BLaER1 (cell line): Measurements from ENCODE around the gene FLT3.
"Not testable (repeated sequence)": the region's sequence is repeated elsewhere in the genome, so short reads cannot be mapped to it uniquely, and the experiment has no call there.

ENCODE experiments used
- H3K27ac ChIP-seq: shearing (Covaris generic); formaldehyde crosslinking; 2 replicates; pipeline ENCODE4 v1.8.1; 2022
- H3K27me3 ChIP-seq: shearing (Covaris generic); formaldehyde crosslinking; 2 replicates; pipeline ENCODE4 v1.8.1; 2022
- H3K36me3 ChIP-seq: shearing (Covaris generic); formaldehyde crosslinking; 2 replicates; pipeline ENCODE4 v1.8.1; 2022
- H3K4me1 ChIP-seq: shearing (Covaris generic); formaldehyde crosslinking; 2 replicates; pipeline ENCODE4 v1.8.1; 2022
- H3K4me2 ChIP-seq: shearing (Covaris generic); formaldehyde crosslinking; 2 replicates; pipeline ENCODE4 v1.8.1; 2022
- H3K4me3 ChIP-seq: shearing (Covaris generic); formaldehyde crosslinking; 2 replicates; pipeline ENCODE4 v1.8.1; 2022
- H3K9ac ChIP-seq: shearing (Covaris generic); formaldehyde crosslinking; 2 replicates; pipeline ENCODE4 v1.8.1; 2022
- H3K9me3 ChIP-seq: shearing (Covaris generic); formaldehyde crosslinking; 2 replicates; pipeline ENCODE4 v1.8.1; 2022
- H4K20me1 ChIP-seq: shearing (Covaris generic); formaldehyde crosslinking; 2 replicates; pipeline ENCODE4 v1.8.1; 2022
- Cebpa-rat ChIP-seq: shearing (Covaris generic); IDR thresholded peaks from 2 replicates; pipeline ENCODE4 v1.8.1; 2022

The FLT3 gene

GRCh38 chr13:27969082-27969865, 131.1 kb downstream of the FLT3 start, which contains the start of gene CDX2:
Gene CDX2, minus strand, starts transcription at chr13:27969315. Its CDS starts 309 bp downstream, at chr13:27969006.
- no peaks in the 10 kb centered on the region; the same call in 1 of the 2 replicates for H3K4me1 ChIP-seq
- H3K9me3 ChIP-seq: peaks cover 19% of the 10 kb centered on the region
- H3K4me2 ChIP-seq: no peak within 1 kb of the TSS
- H3K27ac ChIP-seq: no peak within 1 kb of the TSS
- H3K4me3 ChIP-seq: peak within 1 kb of the TSS; percentile 22; the same call in 1 of the 2 replicates
- peaks cover 82% of the 10 kb centered on the region for H4K20me1 ChIP-seq
- H3K9ac ChIP-seq: no peak within 1 kb of the TSS
- no peak for TF ChIP-seq Cebpa-rat
- H3K27me3 ChIP-seq: peaks cover 100% of the 10 kb centered on the region
- no peaks in the 10 kb centered on the region for H3K36me3 ChIP-seq

GRCh38 chr13:27968316-27969081, 131.9 kb downstream of the FLT3 start:
- peaks cover 100% of the 10 kb centered on the region for H3K27me3 ChIP-seq
- H3K27ac ChIP-seq: no peak overlapping the region
- H3K4me2 ChIP-seq: no peak overlapping the region
- H4K20me1 ChIP-seq: peaks cover 88% of the 10 kb centered on the region
- H3K9me3 ChIP-seq: peaks cover 19% of the 10 kb centered on the region
- no peaks in the 10 kb centered on the region; the same call in 1 of the 2 replicates for H3K4me1 ChIP-seq
- no peaks in the 10 kb centered on the region for H3K36me3 ChIP-seq
- H3K4me3 ChIP-seq: peak overlapping the region; percentile 22; the same call in 1 of the 2 replicates
- no peak overlapping the region for H3K9ac ChIP-seq
- no peak for TF ChIP-seq Cebpa-rat

GRCh38 chr13:27967736-27968315, 132.6 kb downstream of the FLT3 start:
- Histone ChIP-seq H3K9me3 (peaks cover 19% of the 10 kb centered on the region), H3K4me2 (no peak overlapping the region), H3K4me1 (no peaks in the 10 kb centered on the region; the same call in 1 of the 2 replicates), H3K27ac (no peak overlapping the region), H3K4me3 (no peak overlapping the region), H3K27me3 (peaks cover 100% of the 10 kb centered on the region), H3K9ac (no peak overlapping the region), H4K20me1 (peaks cover 91% of the 10 kb centered on the region), H3K36me3 (no peaks in the 10 kb centered on the region)
- no peak for TF ChIP-seq Cebpa-rat

GRCh38 chr13:27967203-27967735, 133.1 kb downstream of the FLT3 start:
- Histone ChIP-seq H3K27me3 (peaks cover 100% of the 10 kb centered on the region), H3K9me3 (peaks cover 19% of the 10 kb centered on the region), H4K20me1 (peaks cover 91% of the 10 kb centered on the region), H3K27ac (no peak overlapping the region), H3K9ac (no peak overlapping the region), H3K4me1 (no peaks in the 10 kb centered on the region; the same call in 1 of the 2 replicates), H3K4me3 (no peak overlapping the region), H3K4me2 (0 out of 2 replicates have a peak overlapping the region, but pooled peaks have one; percentile 7), H3K36me3 (no peaks in the 10 kb centered on the region)
- TF ChIP-seq Cebpa-rat: no peak

- 0 out of 2 replicates have a peak overlapping the region, but pooled peaks have one; percentile 7 for H3K4me2 ChIP-seq
- peaks cover 19% of the 10 kb centered on the region for H3K9me3 ChIP-seq
- TF ChIP-seq Cebpa-rat: no peak
- no peaks in the 10 kb centered on the region; the same call in 1 of the 2 replicates for H3K4me1 ChIP-seq
- H4K20me1 ChIP-seq: peaks cover 92% of the 10 kb centered on the region
- no peak overlapping the region for H3K9ac ChIP-seq
- peaks cover 100% of the 10 kb centered on the region for H3K27me3 ChIP-seq
- H3K27ac ChIP-seq: no peak overlapping the region
- no peaks in the 10 kb centered on the region for H3K36me3 ChIP-seq
- no peak overlapping the region for H3K4me3 ChIP-seq
Measured at GRCh38 chr13:27966641-27967202, 133.7 kb downstream of the FLT3 start.

- Histone ChIP-seq H3K9me3 (peaks cover 19% of the 10 kb centered on the region), H3K27me3 (peaks cover 100% of the 10 kb centered on the region), H3K9ac (no peak overlapping the region), H3K4me3 (no peak overlapping the region), H3K4me2 (no peak overlapping the region), H3K4me1 (no peaks in the 10 kb centered on the region; the same call in 1 of the 2 replicates), H3K27ac (no peak overlapping the region), H4K20me1 (peaks cover 93% of the 10 kb centered on the region), H3K36me3 (no peaks in the 10 kb centered on the region)
- TF ChIP-seq Cebpa-rat: no peak
Measured at GRCh38 chr13:27965740-27966640, 134.4 kb downstream of the FLT3 start.

- Histone ChIP-seq H4K20me1 (peaks cover 93% of the 10 kb centered on the region), H3K4me1 (no peaks in the 10 kb centered on the region; the same call in 1 of the 2 replicates), H3K9ac (no peak overlapping the region), H3K27me3 (peaks cover 100% of the 10 kb centered on the region), H3K4me2 (no peak overlapping the region), H3K36me3 (no peaks in the 10 kb centered on the region), H3K4me3 (no peak overlapping the region), H3K27ac (no peak overlapping the region), H3K9me3 (peaks cover 16% of the 10 kb centered on the region)
- no peak for TF ChIP-seq Cebpa-rat
Measured at GRCh38 chr13:27965343-27965739, 135.0 kb downstream of the FLT3 start.

- Histone ChIP-seq H3K9me3 (peaks cover 13% of the 10 kb centered on the region), H3K4me2 (no peak overlapping the region), H3K27ac (no peak overlapping the region), H3K9ac (no peak overlapping the region), H3K36me3 (no peaks in the 10 kb centered on the region), H3K4me1 (no peaks in the 10 kb centered on the region; the same call in 1 of the 2 replicates), H3K4me3 (no peak overlapping the region), H4K20me1 (peaks cover 94% of the 10 kb centered on the region), H3K27me3 (peaks cover 100% of the 10 kb centered on the region)
- no peak for TF ChIP-seq Cebpa-rat
Measured at GRCh38 chr13:27964741-27965323, 135.5 kb downstream of the FLT3 start.

- H3K9me3 ChIP-seq, H3K9ac ChIP-seq, H3K4me2 ChIP-seq, H3K27ac ChIP-seq, H3K36me3 ChIP-seq, H3K4me1 ChIP-seq, H3K4me3 ChIP-seq: not testable (repeated sequence)
- H3K27me3 ChIP-seq: peaks cover 100% of the 10 kb centered on the region
- peaks cover 95% of the 10 kb centered on the region for H4K20me1 ChIP-seq
Measured at GRCh38 chr13:27964206-27964605, 136.2 kb downstream of the FLT3 start.
